Measurements from ENCODE around the gene SEC23IP.
"Not testable (repeated sequence)": the region's sequence is repeated elsewhere in the genome, so short reads cannot be mapped to it uniquely, and the experiment has no call there.

Gene SEC23IP

GRCh38 chr10:119883901-119884611, 8.5 kb upstream of the SEC23IP start:
- not testable (repeated sequence) for DNase-seq

GRCh38 chr10:119886070-119886469, 6.5 kb upstream of the SEC23IP start:
- DNase-seq = not testable (repeated sequence)

- not testable (repeated sequence) for DNase-seq
Measured at GRCh38 chr10:119888715-119889114, 3.8 kb upstream of the SEC23IP start.

GRCh38 chr10:119889201-119889600, 3.3 kb upstream of the SEC23IP start:
- DNase-seq = not testable (repeated sequence)

GRCh38 chr10:119890307-119890706, 2.2 kb upstream of the SEC23IP start:
- not testable (repeated sequence) for DNase-seq

- not testable (repeated sequence) for DNase-seq
Measured at GRCh38 chr10:119891849-119892187, 712 bp upstream of the SEC23IP start.

- DNase-seq = no peak
Measured at GRCh38 chr10:119893074-119893473, 544 bp downstream of the SEC23IP start.

- DNase-seq = no peak
Measured at GRCh38 chr10:119893845-119894427, 1.4 kb downstream of the SEC23IP start.

- no peak for DNase-seq
Measured at GRCh38 chr10:119896061-119896655, 3.6 kb downstream of the SEC23IP start.

- DNase-seq = no peak
Measured at GRCh38 chr10:119896937-119897770, 4.6 kb downstream of the SEC23IP start.

- DNase-seq = no peak
Measured at GRCh38 chr10:119898577-119898976, 6.0 kb downstream of the SEC23IP start.

- DNase-seq = no peak
Measured at GRCh38 chr10:119903946-119904666, 11.6 kb downstream of the SEC23IP start.

- DNase-seq = not testable (repeated sequence)
Measured at GRCh38 chr10:119907695-119908094, 15.2 kb downstream of the SEC23IP start.

GRCh38 chr10:119908166-119908565, 15.6 kb downstream of the SEC23IP start:
- DNase-seq = no peak

- no peak for DNase-seq
Measured at GRCh38 chr10:119910689-119911088, 18.2 kb downstream of the SEC23IP start.

- no peak for DNase-seq
Measured at GRCh38 chr10:119917777-119918176, 25.2 kb downstream of the SEC23IP start.

GRCh38 chr10:119919271-119919670, 26.7 kb downstream of the SEC23IP start:
- no peak for DNase-seq

- DNase-seq = no peak
Measured at GRCh38 chr10:119919826-119920225, 27.3 kb downstream of the SEC23IP start.

- no peak for DNase-seq
Measured at GRCh38 chr10:119928411-119928810, 35.9 kb downstream of the SEC23IP start.

- no peak for DNase-seq
Measured at GRCh38 chr10:119931871-119932270, 39.3 kb downstream of the SEC23IP start.

GRCh38 chr10:119932631-119933030, 40.1 kb downstream of the SEC23IP start:
- DNase-seq = no peak

- no peak for DNase-seq
Measured at GRCh38 chr10:119933179-119933578, 40.6 kb downstream of the SEC23IP start.

GRCh38 chr10:119940487-119940886, 48.0 kb downstream of the SEC23IP start:
- no peak for DNase-seq
